Transverse colon (tissue), 4 donors: ENCODE measurements around the gene CATSPERD.
"Not testable (repeated sequence)": the region's sequence is repeated elsewhere in the genome, so short reads cannot be mapped to it uniquely, and the experiment has no call there.

Experiments
- EP300 ChIP-seq: sonication (generic); formaldehyde crosslinking; IDR thresholded peaks from one replicate; pipeline ENCODE4 v1.6.1; 2017; ENCODE audit warnings: antibody characterized with exemption, low read depth
- POLR2A ChIP-seq: fragments of 450-650 bp; IDR thresholded peaks from one replicate; pipeline ENCODE4 v1.6.1; 2016; ENCODE audit warnings: antibody characterized with exemption, mild to moderate bottlenecking, moderate library complexity
- POLR2AphosphoS5 ChIP-seq, 3 donors: sonication (generic); formaldehyde crosslinking; IDR thresholded peaks; one replicate each; pipeline ENCODE4 v1.6.1; 2016; ENCODE audit warnings: antibody characterized with exemption in 3 of 3
- TF ChIP-seq, protein P1 (sequence below), 5 experiments: fragments of 200-600 bp in 3 of 5; fragments of 450-650 bp in 2 of 5; sonication (generic) in 3 of 5; IDR thresholded peaks; 1 replicate in 2 of 5; 2 replicates in 3 of 5; pipeline ENCODE4 v1.5.1; 2016 to 2017; ENCODE audit warnings: antibody characterized with exemption in 5 of 5, inconsistent platforms in 3 of 5, mild to moderate bottlenecking in 2 of 5, moderate library complexity in 1 of 5

DNA sequence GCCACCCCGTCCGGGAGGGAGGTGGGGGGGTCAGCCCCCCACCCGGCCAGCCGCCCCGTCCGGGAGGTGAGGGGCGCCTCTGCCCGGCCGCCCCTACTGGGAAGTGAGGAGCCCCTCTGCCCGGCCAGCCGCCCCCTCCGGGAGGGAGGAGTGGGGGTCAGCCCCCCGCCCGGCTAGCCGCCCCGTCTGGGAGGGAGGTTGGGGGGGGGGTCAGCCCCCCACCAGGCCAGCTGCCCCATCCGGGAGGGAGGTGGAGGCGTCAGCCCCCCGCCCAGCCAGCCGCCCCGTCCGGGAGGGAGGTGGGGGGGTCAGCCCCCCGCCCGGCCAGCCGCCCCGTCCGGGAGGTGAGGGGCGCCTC is 18.4 kb upstream of the CATSPERD start:
- TF ChIP-seq, protein P1, sequence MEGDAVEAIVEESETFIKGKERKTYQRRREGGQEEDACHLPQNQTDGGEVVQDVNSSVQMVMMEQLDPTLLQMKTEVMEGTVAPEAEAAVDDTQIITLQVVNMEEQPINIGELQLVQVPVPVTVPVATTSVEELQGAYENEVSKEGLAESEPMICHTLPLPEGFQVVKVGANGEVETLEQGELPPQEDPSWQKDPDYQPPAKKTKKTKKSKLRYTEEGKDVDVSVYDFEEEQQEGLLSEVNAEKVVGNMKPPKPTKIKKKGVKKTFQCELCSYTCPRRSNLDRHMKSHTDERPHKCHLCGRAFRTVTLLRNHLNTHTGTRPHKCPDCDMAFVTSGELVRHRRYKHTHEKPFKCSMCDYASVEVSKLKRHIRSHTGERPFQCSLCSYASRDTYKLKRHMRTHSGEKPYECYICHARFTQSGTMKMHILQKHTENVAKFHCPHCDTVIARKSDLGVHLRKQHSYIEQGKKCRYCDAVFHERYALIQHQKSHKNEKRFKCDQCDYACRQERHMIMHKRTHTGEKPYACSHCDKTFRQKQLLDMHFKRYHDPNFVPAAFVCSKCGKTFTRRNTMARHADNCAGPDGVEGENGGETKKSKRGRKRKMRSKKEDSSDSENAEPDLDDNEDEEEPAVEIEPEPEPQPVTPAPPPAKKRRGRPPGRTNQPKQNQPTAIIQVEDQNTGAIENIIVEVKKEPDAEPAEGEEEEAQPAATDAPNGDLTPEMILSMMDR (IDR thresholded peaks at IDR 0.05): not testable (repeated sequence)
- not testable (repeated sequence) for TF ChIP-seq POLR2A; EP300; POLR2AphosphoS5 (IDR thresholded peaks at IDR 0.05)
